Measurements from ENCODE around the gene THSD4. TPM values are rescaled to one million over a fixed set of nuclear protein-coding genes. Genes with fewer than 3 reads are reported as not detected.

THSD4 gene
- total and polyA plus RNA-seq, 7 donors = 1.4 to 7.8 (median 2.2) TPM

- no peak for TF ChIP-seq POLR2A (IDR thresholded peaks at IDR 0.05)
- TF ChIP-seq EP300 (IDR thresholded peaks at IDR 0.05) = no peak
- TF ChIP-seq CTCF (IDR thresholded peaks at IDR 0.05) = no peak
- no peak for TF ChIP-seq POLR2AphosphoS5 (IDR thresholded peaks at IDR 0.05)
- no peak for DNase-seq
- no peaks in the 10 kb centered on the region for H3K9me3 ChIP-seq
- H3K36me3 ChIP-seq = no peaks in the 10 kb centered on the region
- WGBS, 2 donors = 87 to 90% methylated on average over 4 of the region's 4 CpGs
- intact Hi-C loops (cut with DNase I) = no loop called here
- H3K4me3 ChIP-seq = no peak overlapping the region
- H3K27me3 ChIP-seq = no peaks in the 10 kb centered on the region
- no peaks in the 10 kb centered on the region for H3K4me1 ChIP-seq
- no peak overlapping the region for H3K27ac ChIP-seq
Observed at GRCh38 chr15:71251584-71252043, 136.3 kb downstream of the THSD4 start.

GRCh38 chr15:71252044-71252739 is 136.9 kb downstream of the THSD4 start:
- H3K9me3 ChIP-seq = no peaks in the 10 kb centered on the region
- no peaks in the 10 kb centered on the region for H3K36me3 ChIP-seq
- no peak for TF ChIP-seq CTCF (IDR thresholded peaks at IDR 0.05)
- no peaks in the 10 kb centered on the region for H3K27me3 ChIP-seq
- H3K4me3 ChIP-seq = no peak overlapping the region
- peak overlapping the region in 1 of 4 donors; percentile 8 for H3K27ac ChIP-seq
- no peaks in the 10 kb centered on the region for H3K4me1 ChIP-seq
- intact Hi-C loops (cut with DNase I) = no loop called here
- WGBS, 2 donors = 83% methylated on average over 6 of the region's 6 CpGs
- DNase-seq = no peak

DNA sequence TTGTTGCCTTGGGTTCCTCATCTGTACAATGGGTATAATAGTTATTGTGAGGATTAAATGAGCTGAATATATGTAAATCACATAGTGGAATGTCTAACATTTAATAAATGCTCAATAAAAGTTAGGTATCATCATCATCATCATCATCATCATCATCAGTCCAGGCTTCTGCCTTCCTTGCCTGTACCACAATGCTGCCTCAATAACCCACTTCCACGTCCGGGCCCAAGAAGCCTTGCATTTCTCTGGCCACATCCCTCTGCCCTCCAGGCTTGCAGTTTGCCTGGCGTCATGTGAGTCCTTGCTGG is 137.4 kb downstream of the THSD4 start:
- H3K27me3 ChIP-seq = no peaks in the 10 kb centered on the region
- no peaks in the 10 kb centered on the region for H3K9me3 ChIP-seq
- TF ChIP-seq POLR2A (IDR thresholded peaks at IDR 0.05) (no peak), CTCF (IDR thresholded peaks at IDR 0.05) (no peak), POLR2AphosphoS5 (IDR thresholded peaks at IDR 0.05) (no peak), EP300 (IDR thresholded peaks at IDR 0.05) (no peak)
- intact Hi-C loops (cut with DNase I) = no loop called here
- no peaks in the 10 kb centered on the region for H3K4me1 ChIP-seq
- no peak overlapping the region for H3K4me3 ChIP-seq
- H3K27ac ChIP-seq = no peak overlapping the region
- no peaks in the 10 kb centered on the region for H3K36me3 ChIP-seq
- no peak for DNase-seq
- WGBS, 2 donors = 96% methylated on average over 3 of the region's 3 CpGs

DNA sequence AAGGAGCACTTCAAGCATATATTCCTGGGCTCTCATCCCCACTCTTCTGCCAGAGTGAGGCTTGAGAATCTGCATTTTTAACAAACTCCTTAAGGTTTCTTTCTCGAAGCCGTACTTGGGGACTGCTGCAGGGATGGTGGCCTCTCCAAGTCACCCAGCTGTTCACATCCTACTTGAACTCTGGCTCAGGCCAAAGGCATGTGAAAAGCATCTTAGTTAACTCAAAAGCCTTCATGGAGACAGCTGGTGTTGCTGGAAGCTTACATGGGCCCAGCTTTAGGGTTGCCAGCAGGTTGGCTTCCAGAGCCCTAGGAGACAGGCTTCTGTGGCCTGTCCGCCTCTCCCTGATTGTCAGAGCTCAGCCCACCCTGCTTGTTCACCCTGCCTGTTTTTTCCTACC is 139.2 kb downstream of the THSD4 start:
- Histone ChIP-seq H3K4me1 (no peaks in the 10 kb centered on the region), H3K36me3 (no peaks in the 10 kb centered on the region), H3K9me3 (no peaks in the 10 kb centered on the region), H3K27me3 (no peaks in the 10 kb centered on the region), H3K27ac (no peak overlapping the region), H3K4me3 (no peak overlapping the region)
- intact Hi-C loops (cut with DNase I) = no loop called here
- WGBS, 2 donors = 87% methylated on average over 3 of the region's 3 CpGs
- DNase-seq = no peak
- TF ChIP-seq POLR2A (IDR thresholded peaks at IDR 0.05) = no peak
- TF ChIP-seq POLR2AphosphoS5 (IDR thresholded peaks at IDR 0.05) = no peak
- no peak for TF ChIP-seq CTCF (IDR thresholded peaks at IDR 0.05)
- TF ChIP-seq EP300 (IDR thresholded peaks at IDR 0.05) = no peak

Data from sigmoid colon (tissue), 7 donors.